Measurements from ENCODE around the gene RBM42. TPM values are rescaled to one million over a fixed set of nuclear protein-coding genes. Genes with fewer than 3 reads are reported as not detected.

Gene RBM42
- total RNA-seq, 1 experiment from 2014 or later = 180 TPM

DNA sequence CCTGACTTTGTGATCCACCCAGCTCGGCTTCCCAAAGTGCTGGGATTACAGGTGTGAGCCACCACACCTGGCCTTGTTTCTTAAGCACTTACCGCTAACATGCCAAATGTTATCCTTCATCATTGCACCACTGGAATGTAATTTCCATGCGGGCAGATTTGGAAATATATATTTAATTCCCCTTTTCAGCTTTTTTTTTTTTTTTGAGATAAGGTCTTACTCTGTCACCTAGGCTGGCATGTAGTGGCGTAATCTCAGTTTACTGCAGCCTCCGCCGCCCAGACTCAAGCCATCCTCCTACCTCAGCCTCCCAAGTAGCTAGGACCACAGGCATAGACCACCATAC, 33.1 kb downstream of the RBM42 start:
- H3K9me3 ChIP-seq (ENCODE audit: control insufficient read depth, insufficient read depth, low read depth, low read length) = no peaks in the 10 kb centered on the region
- in situ Hi-C loops (cut with HindIII; ENCODE audit: low pct_unique_long_range_greater_than_20kb, low sequenced_read_pairs) = no loop called here
- TF ChIP-seq POLR2AphosphoS5 (IDR thresholded peaks at IDR 0.05; ENCODE audit: low read depth, low read length) (no peak), TCF7L2 (IDR thresholded peaks at IDR 0.05; ENCODE audit: low read depth, low read length) (no peak), SIN3A (IDR thresholded peaks at IDR 0.05; ENCODE audit: borderline replicate concordance, insufficient read depth, low read depth, low read length) (no peak)
- TF ChIP-seq, protein P1, sequence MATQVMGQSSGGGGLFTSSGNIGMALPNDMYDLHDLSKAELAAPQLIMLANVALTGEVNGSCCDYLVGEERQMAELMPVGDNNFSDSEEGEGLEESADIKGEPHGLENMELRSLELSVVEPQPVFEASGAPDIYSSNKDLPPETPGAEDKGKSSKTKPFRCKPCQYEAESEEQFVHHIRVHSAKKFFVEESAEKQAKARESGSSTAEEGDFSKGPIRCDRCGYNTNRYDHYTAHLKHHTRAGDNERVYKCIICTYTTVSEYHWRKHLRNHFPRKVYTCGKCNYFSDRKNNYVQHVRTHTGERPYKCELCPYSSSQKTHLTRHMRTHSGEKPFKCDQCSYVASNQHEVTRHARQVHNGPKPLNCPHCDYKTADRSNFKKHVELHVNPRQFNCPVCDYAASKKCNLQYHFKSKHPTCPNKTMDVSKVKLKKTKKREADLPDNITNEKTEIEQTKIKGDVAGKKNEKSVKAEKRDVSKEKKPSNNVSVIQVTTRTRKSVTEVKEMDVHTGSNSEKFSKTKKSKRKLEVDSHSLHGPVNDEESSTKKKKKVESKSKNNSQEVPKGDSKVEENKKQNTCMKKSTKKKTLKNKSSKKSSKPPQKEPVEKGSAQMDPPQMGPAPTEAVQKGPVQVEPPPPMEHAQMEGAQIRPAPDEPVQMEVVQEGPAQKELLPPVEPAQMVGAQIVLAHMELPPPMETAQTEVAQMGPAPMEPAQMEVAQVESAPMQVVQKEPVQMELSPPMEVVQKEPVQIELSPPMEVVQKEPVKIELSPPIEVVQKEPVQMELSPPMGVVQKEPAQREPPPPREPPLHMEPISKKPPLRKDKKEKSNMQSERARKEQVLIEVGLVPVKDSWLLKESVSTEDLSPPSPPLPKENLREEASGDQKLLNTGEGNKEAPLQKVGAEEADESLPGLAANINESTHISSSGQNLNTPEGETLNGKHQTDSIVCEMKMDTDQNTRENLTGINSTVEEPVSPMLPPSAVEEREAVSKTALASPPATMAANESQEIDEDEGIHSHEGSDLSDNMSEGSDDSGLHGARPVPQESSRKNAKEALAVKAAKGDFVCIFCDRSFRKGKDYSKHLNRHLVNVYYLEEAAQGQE (IDR thresholded peaks at IDR 0.05; ENCODE audit: insufficient read depth in 1 of 2, low read depth in 2 of 2, low read length in 1 of 2) = no peak
- TF ChIP-seq, protein P2, sequence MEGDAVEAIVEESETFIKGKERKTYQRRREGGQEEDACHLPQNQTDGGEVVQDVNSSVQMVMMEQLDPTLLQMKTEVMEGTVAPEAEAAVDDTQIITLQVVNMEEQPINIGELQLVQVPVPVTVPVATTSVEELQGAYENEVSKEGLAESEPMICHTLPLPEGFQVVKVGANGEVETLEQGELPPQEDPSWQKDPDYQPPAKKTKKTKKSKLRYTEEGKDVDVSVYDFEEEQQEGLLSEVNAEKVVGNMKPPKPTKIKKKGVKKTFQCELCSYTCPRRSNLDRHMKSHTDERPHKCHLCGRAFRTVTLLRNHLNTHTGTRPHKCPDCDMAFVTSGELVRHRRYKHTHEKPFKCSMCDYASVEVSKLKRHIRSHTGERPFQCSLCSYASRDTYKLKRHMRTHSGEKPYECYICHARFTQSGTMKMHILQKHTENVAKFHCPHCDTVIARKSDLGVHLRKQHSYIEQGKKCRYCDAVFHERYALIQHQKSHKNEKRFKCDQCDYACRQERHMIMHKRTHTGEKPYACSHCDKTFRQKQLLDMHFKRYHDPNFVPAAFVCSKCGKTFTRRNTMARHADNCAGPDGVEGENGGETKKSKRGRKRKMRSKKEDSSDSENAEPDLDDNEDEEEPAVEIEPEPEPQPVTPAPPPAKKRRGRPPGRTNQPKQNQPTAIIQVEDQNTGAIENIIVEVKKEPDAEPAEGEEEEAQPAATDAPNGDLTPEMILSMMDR (IDR thresholded peaks at IDR 0.05) = no peak
- H3K36me3 ChIP-seq (ENCODE audit: control insufficient read depth, insufficient read depth, low read length) = peaks cover 19% of the 10 kb centered on the region
- no peaks in the 10 kb centered on the region for H3K27me3 ChIP-seq (ENCODE audit: control insufficient read depth, insufficient read depth, low read length)
- ChIA-PET POLR2A (interaction anchor here (0.7 kb wide), 1 partner anchor 370 kb away, joined by 5 read pairs; the partner anchor contains the start of gene MAG), CTCF (interaction anchor here (0.6 kb wide), 1 partner anchor 1312 kb away, joined by 3 read pairs; no protein-coding TSS in a partner anchor)
- intact Hi-C loops (cut with micrococcal nuclease; ENCODE audit: unreplicated experiment) = no loop called here
- ATAC-seq (no peak), DNase-seq (ENCODE audit: low read depth, low spot score) (no peak)
- H3K4me1 ChIP-seq (ENCODE audit: control insufficient read depth, insufficient read depth, low read length) = no peaks in the 10 kb centered on the region
- no peak overlapping the region for H3K4me3 ChIP-seq (ENCODE audit: low read depth in 2 of 2, low read length in 2 of 2)
- H3K27ac ChIP-seq (ENCODE audit: low read length) = no peak overlapping the region
- BruUV-seq (replicated peaks) = no TSS peak

DNA sequence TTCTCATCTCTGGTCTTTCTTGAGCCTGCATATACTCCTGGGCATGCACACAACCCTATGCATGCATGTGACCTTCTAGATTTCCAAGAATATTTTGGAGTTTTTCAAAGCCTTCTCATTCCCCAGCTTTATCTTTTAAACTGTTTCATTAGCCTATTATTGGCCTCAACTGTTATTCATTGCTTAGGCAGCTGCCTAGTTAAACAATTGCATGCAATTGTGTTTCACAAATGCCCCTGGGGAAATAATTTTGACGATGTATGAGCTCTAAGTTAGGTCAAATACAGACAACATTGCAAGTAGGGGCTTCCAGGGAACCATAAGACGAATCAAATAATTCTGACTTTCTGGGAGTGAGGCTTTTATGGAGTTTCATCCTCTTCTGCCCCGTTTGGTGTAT, 35.1 kb downstream of the RBM42 start:
- no TSS peak for BruUV-seq (replicated peaks)
- no peaks in the 10 kb centered on the region for H3K27me3 ChIP-seq (ENCODE audit: control insufficient read depth, insufficient read depth, low read length)
- intact Hi-C loops (cut with micrococcal nuclease; ENCODE audit: unreplicated experiment) (no loop called here), in situ Hi-C loops (cut with HindIII; ENCODE audit: low pct_unique_long_range_greater_than_20kb, low sequenced_read_pairs) (no loop called here)
- TF ChIP-seq, protein P1 (IDR thresholded peaks at IDR 0.05; ENCODE audit: insufficient read depth in 1 of 2, low read depth in 2 of 2, low read length in 1 of 2) = no peak
- TF ChIP-seq POLR2AphosphoS5 (IDR thresholded peaks at IDR 0.05; ENCODE audit: low read depth, low read length) = no peak
- TF ChIP-seq, protein P2 (IDR thresholded peaks at IDR 0.05) = no peak
- TF ChIP-seq TCF7L2 (IDR thresholded peaks at IDR 0.05; ENCODE audit: low read depth, low read length) = no peak
- TF ChIP-seq SIN3A (IDR thresholded peaks at IDR 0.05; ENCODE audit: borderline replicate concordance, insufficient read depth, low read depth, low read length) = no peak
- no peak overlapping the region for H3K27ac ChIP-seq (ENCODE audit: low read length)
- no peak overlapping the region for H3K4me3 ChIP-seq (ENCODE audit: low read depth in 2 of 2, low read length in 2 of 2)
- 0 out of 2 replicates have a peak, but pooled peaks cover 7% of the 10 kb centered on the region for H3K36me3 ChIP-seq (ENCODE audit: control insufficient read depth, insufficient read depth, low read length)
- H3K9me3 ChIP-seq (ENCODE audit: control insufficient read depth, insufficient read depth, low read depth, low read length) = no peaks in the 10 kb centered on the region
- CTCF ChIA-PET = no interaction called here
- H3K4me1 ChIP-seq (ENCODE audit: control insufficient read depth, insufficient read depth, low read length) = no peaks in the 10 kb centered on the region
- POLR2A ChIA-PET = interaction anchor here (0.6 kb wide), 1 partner anchor 13 kb away, joined by 3 read pairs; no protein-coding TSS in a partner anchor
- ATAC-seq (no peak), DNase-seq (ENCODE audit: low read depth, low spot score) (no peak)
